ENCODE measurements around the gene MTMR11.

Gene MTMR11

GRCh38 chr1:149933208-149933607, 3.5 kb downstream of the MTMR11 start:
- Histone ChIP-seq H3K27me3 (replicated peaks; ENCODE audit: control insufficient read depth, insufficient read depth, low read length) (no peaks in the 10 kb centered on the region), H3K36me3 (ENCODE audit: control insufficient read depth, insufficient read depth, low read length) (no peaks in the 10 kb centered on the region), H3K4me3 (replicated peaks; ENCODE audit: low read depth, low read length) (no peak overlapping the region)
- TF ChIP-seq CTCF (IDR thresholded peaks at IDR 0.05; ENCODE audit: insufficient read depth, low read length, poor library complexity, severe bottlenecking): no peak
- no peak for DNase-seq (ENCODE audit: extremely low read depth, insufficient read length)

GRCh38 chr1:149932474-149932873, 4.2 kb downstream of the MTMR11 start:
- no peaks in the 10 kb centered on the region for H3K27me3 ChIP-seq (replicated peaks; ENCODE audit: control insufficient read depth, insufficient read depth, low read length)
- no peak for TF ChIP-seq CTCF (IDR thresholded peaks at IDR 0.05; ENCODE audit: insufficient read depth, low read length, poor library complexity, severe bottlenecking)

GRCh38 chr1:149931212-149931790, 5.4 kb downstream of the MTMR11 start:
- no peak for TF ChIP-seq CTCF (IDR thresholded peaks at IDR 0.05; ENCODE audit: insufficient read depth, low read length, poor library complexity, severe bottlenecking)
- DNase-seq (ENCODE audit: extremely low read depth, insufficient read length): no peak
- Histone ChIP-seq H3K27me3 (replicated peaks; ENCODE audit: control insufficient read depth, insufficient read depth, low read length) (no peaks in the 10 kb centered on the region), H3K4me3 (replicated peaks; ENCODE audit: low read depth, low read length) (no peak overlapping the region), H3K36me3 (ENCODE audit: control insufficient read depth, insufficient read depth, low read length) (peaks cover 2% of the 10 kb centered on the region; the same call in 1 of the 2 replicates)

More at GRCh38 chr1:149932474-149932873, 4.2 kb downstream of the MTMR11 start:
- Histone ChIP-seq H3K4me3 (replicated peaks; ENCODE audit: low read depth, low read length) (no peak overlapping the region), H3K36me3 (ENCODE audit: control insufficient read depth, insufficient read depth, low read length) (no peaks in the 10 kb centered on the region)
- DNase-seq (ENCODE audit: extremely low read depth, insufficient read length): no peak

GRCh38 chr1:149929856-149930255, 6.8 kb downstream of the MTMR11 start:
- H3K27me3 ChIP-seq (replicated peaks; ENCODE audit: control insufficient read depth, insufficient read depth, low read length): no peaks in the 10 kb centered on the region
- H3K36me3 ChIP-seq (ENCODE audit: control insufficient read depth, insufficient read depth, low read length): peaks cover 9% of the 10 kb centered on the region
- no peak for TF ChIP-seq CTCF (IDR thresholded peaks at IDR 0.05; ENCODE audit: insufficient read depth, low read length, poor library complexity, severe bottlenecking)
- H3K4me3 ChIP-seq (replicated peaks; ENCODE audit: low read depth, low read length): no peak overlapping the region
- DNase-seq (ENCODE audit: extremely low read depth, insufficient read length): no peak

- TF ChIP-seq CTCF (IDR thresholded peaks at IDR 0.05; ENCODE audit: insufficient read depth, low read length, poor library complexity, severe bottlenecking): no peak
- DNase-seq (ENCODE audit: extremely low read depth, insufficient read length): no peak
- H3K27me3 ChIP-seq (replicated peaks; ENCODE audit: control insufficient read depth, insufficient read depth, low read length): no peaks in the 10 kb centered on the region
- H3K36me3 ChIP-seq (ENCODE audit: control insufficient read depth, insufficient read depth, low read length): peaks cover 20% of the 10 kb centered on the region
- peak overlapping the region; percentile 95 for H3K4me3 ChIP-seq (replicated peaks; ENCODE audit: low read depth, low read length)
These were observed 8.3 kb downstream of the MTMR11 start for GRCh38 chr1:149928401-149928724.
